ENCODE measurements around the gene HSD3B1. TPM values are rescaled to one million over a fixed set of nuclear protein-coding genes. Genes with fewer than 3 reads are reported as not detected.

Gene HSD3B1
- total RNA-seq, 2 experiments from 2014 or later = not detected

- H3K9me3 ChIP-seq (ENCODE audit: control insufficient read depth in 1 of 2, insufficient read depth in 1 of 2, low read length in 2 of 2) = no peaks in the 10 kb centered on the region
- intact Hi-C loops (cut with DNase I, micrococcal nuclease) = no loop called here
- no peak overlapping the region for H3K4me3 ChIP-seq (ENCODE audit: low read length)
- H3K4me1 Mint-ChIP-seq (ENCODE audit: low read depth) = no peaks in the 10 kb centered on the region
- CTCF ChIA-PET = interaction anchor here (0.8 kb wide), 1 partner anchor 8 kb away, joined by 3 read pairs; no protein-coding TSS in a partner anchor
- no peak overlapping the region for H3K4me3 Mint-ChIP-seq
- DNase-seq = no peak
- POLR2A ChIA-PET = no interaction called here
- H3K4me1 ChIP-seq (ENCODE audit: insufficient read depth, low read length) = no peaks in the 10 kb centered on the region
- H3K27me3 ChIP-seq (ENCODE audit: control insufficient read depth in 1 of 2, insufficient read depth in 2 of 2, low read length in 2 of 2) = no peaks in the 10 kb centered on the region
- H3K36me3 Mint-ChIP-seq (ENCODE audit: low read depth) = no peaks in the 10 kb centered on the region
- no peak overlapping the region for H3K27ac Mint-ChIP-seq
- no peaks in the 10 kb centered on the region for H3K9me3 Mint-ChIP-seq
- no peaks in the 10 kb centered on the region for H3K36me3 ChIP-seq (ENCODE audit: insufficient read depth, low read length)
- peaks cover 22% of the 10 kb centered on the region for H3K27me3 Mint-ChIP-seq
- H3K27ac ChIP-seq (ENCODE audit: low read depth in 1 of 2, low read length in 2 of 2) = no peak overlapping the region
- TF ChIP-seq CTCF (IDR thresholded peaks at IDR 0.05) = no peak
- no peak for ATAC-seq (ENCODE audit: poor library complexity)
Observed at GRCh38 chr1:119490925-119491324, 16.1 kb upstream of the HSD3B1 start.

- no peaks in the 10 kb centered on the region for H3K27me3 ChIP-seq (ENCODE audit: control insufficient read depth in 1 of 2, insufficient read depth in 2 of 2, low read length in 2 of 2)
- Mint-ChIP-seq H3K36me3 (ENCODE audit: low read depth) (no peaks in the 10 kb centered on the region), H3K4me1 (ENCODE audit: low read depth) (no peaks in the 10 kb centered on the region), H3K27me3 (peaks cover 24% of the 10 kb centered on the region), H3K9me3 (peaks cover 3% of the 10 kb centered on the region), H3K27ac (no peak overlapping the region), H3K4me3 (no peak overlapping the region)
- ChIA-PET CTCF (no interaction called here), POLR2A (no interaction called here)
- no peak overlapping the region for H3K4me3 ChIP-seq (ENCODE audit: low read length)
- H3K9me3 ChIP-seq (ENCODE audit: control insufficient read depth in 1 of 2, insufficient read depth in 1 of 2, low read length in 2 of 2) = peaks cover 0 to 1% of the 10 kb centered on the region in 2 experiments
- intact Hi-C loops (cut with DNase I, micrococcal nuclease) = no loop called here
- H3K27ac ChIP-seq (ENCODE audit: low read depth in 1 of 2, low read length in 2 of 2) = no peak overlapping the region
- DNase-seq = no peak
- H3K36me3 ChIP-seq (ENCODE audit: insufficient read depth, low read length) = no peaks in the 10 kb centered on the region
- no peak for ATAC-seq (ENCODE audit: poor library complexity)
- no peaks in the 10 kb centered on the region for H3K4me1 ChIP-seq (ENCODE audit: insufficient read depth, low read length)
- TF ChIP-seq CTCF (IDR thresholded peaks at IDR 0.05) = no peak
Observed at GRCh38 chr1:119492763-119493162, 14.2 kb upstream of the HSD3B1 start.

DNA sequence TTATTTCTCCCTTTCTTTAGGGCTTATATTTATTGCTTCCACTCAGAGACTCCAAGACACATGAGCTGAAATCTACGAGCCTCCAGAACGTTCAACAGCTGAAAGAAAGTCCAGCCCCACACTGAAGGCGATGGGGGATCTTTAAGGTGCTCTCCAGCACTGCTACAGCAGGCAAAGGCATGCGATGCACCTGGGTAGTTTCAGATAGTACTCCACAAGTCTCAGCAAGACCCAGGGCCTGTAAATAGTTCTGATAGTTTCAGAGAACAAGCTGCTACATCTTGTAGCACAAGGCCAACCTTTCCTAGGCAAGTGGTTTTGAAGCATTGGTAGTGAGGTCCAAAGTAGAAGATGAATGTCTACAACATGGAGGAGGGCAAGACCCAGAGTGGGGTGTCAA is 2.2 kb upstream of the HSD3B1 start:
- no peak overlapping the region for H3K4me3 ChIP-seq (ENCODE audit: low read length)
- ChIA-PET CTCF (no interaction called here), POLR2A (no interaction called here)
- no peaks in the 10 kb centered on the region for H3K4me1 Mint-ChIP-seq (ENCODE audit: low read depth)
- no peaks in the 10 kb centered on the region for H3K36me3 Mint-ChIP-seq (ENCODE audit: low read depth)
- no peaks in the 10 kb centered on the region for H3K4me1 ChIP-seq (ENCODE audit: insufficient read depth, low read length)
- H3K9me3 ChIP-seq (ENCODE audit: control insufficient read depth in 1 of 2, insufficient read depth in 1 of 2, low read length in 2 of 2) = no peaks in the 10 kb centered on the region
- ATAC-seq (ENCODE audit: poor library complexity) (no peak), DNase-seq (no peak)
- TF ChIP-seq CTCF (IDR thresholded peaks at IDR 0.05) = no peak
- no peaks in the 10 kb centered on the region for H3K36me3 ChIP-seq (ENCODE audit: insufficient read depth, low read length)
- no peaks in the 10 kb centered on the region for H3K27me3 Mint-ChIP-seq
- H3K27me3 ChIP-seq (ENCODE audit: control insufficient read depth in 1 of 2, insufficient read depth in 2 of 2, low read length in 2 of 2) = no peaks in the 10 kb centered on the region
- peaks cover 2% of the 10 kb centered on the region for H3K9me3 Mint-ChIP-seq
- H3K27ac Mint-ChIP-seq = no peak overlapping the region
- no peak overlapping the region for H3K27ac ChIP-seq (ENCODE audit: low read depth in 1 of 2, low read length in 2 of 2)
- intact Hi-C loops (cut with DNase I, micrococcal nuclease) = no loop called here
- H3K4me3 Mint-ChIP-seq = no peak overlapping the region
